PC-9 (cell line): ENCODE data around the gene LARGE2. TPM values are rescaled to one million over a fixed set of nuclear protein-coding genes. Genes with fewer than 3 reads are reported as not detected.

Experiments used
- BruUV-seq: library from RNA; stranded (reverse); fragments of 400-500 nt; replicated peaks from 2 replicates; lab custom pipeline; 2021; lab: Mats Ljungman, UMichigan
- CTCF ChIA-PET: fragments of 300-600 bp; sonication (Branson Sonifier 250); formaldehyde crosslinking; loops from one replicate; lab custom pipeline; 2022; ENCODE audit warnings: antibody characterized with exemption; lab: Charles Lee
- POLR2A ChIA-PET: fragments of 300-600 bp; sonication (Branson Sonifier 250); formaldehyde crosslinking; loops from one replicate; lab custom pipeline; 2022; ENCODE audit warnings: antibody characterized with exemption; ENCODE audit not compliant: unreplicated experiment; lab: Charles Lee
- DNase-seq, 2 experiments: peaks; one replicate each; pipeline versions ENCODE4 v3.0.0 to v3.0.0-alpha.2; 2015 to 2022; ENCODE audit warnings: mixed read lengths in 1 of 2
- H2AFZ ChIP-seq: fragments of 200-600 bp; sonication (generic); 2 replicates; pipeline ENCODE4 v1.8.1; 2017; ENCODE audit warnings: antibody characterized with exemption
- H3F3A ChIP-seq: fragments of 200-600 bp; sonication (generic); 2 replicates; pipeline ENCODE4 v1.8.1; 2017; ENCODE audit warnings: antibody characterized with exemption, mild to moderate bottlenecking, low read depth; ENCODE audit not compliant: insufficient read depth
- H3K27ac ChIP-seq: fragments of 200-600 bp; sonication (generic); 2 replicates; pipeline ENCODE4 v1.6.1; 2016; ENCODE audit warnings: mixed run types
- H3K27me3 ChIP-seq: fragments of 200-600 bp; sonication (generic); 2 replicates; pipeline ENCODE4 v1.6.1; 2016; ENCODE audit warnings: low read depth, mixed run types; ENCODE audit not compliant: insufficient read depth
- H3K36me3 ChIP-seq: fragments of 200-600 bp; sonication (generic); 2 replicates; pipeline ENCODE4 v1.6.1; 2016; ENCODE audit warnings: low read depth, mixed run types
- H3K4me1 ChIP-seq: fragments of 200-600 bp; sonication (generic); replicated peaks from 2 replicates; pipeline ENCODE4 v1.6.1; 2016; ENCODE audit warnings: mixed run types; ENCODE audit not compliant: insufficient read depth
- H3K4me2 ChIP-seq: fragments of 200-600 bp; sonication (generic); 2 replicates; pipeline ENCODE4 v1.6.1; 2017; ENCODE audit warnings: mixed run types
- H3K4me3 ChIP-seq: fragments of 200-600 bp; sonication (generic); 2 replicates; pipeline ENCODE4 v1.6.1; 2016; ENCODE audit warnings: mixed run types
- H3K79me2 ChIP-seq: fragments of 200-600 bp; sonication (generic); 2 replicates; pipeline ENCODE4 v1.6.1; 2017; ENCODE audit warnings: low read depth, mixed run types
- H3K9me2 ChIP-seq: fragments of 200-600 bp; sonication (generic); 2 replicates; pipeline ENCODE4 v1.8.1; 2017; ENCODE audit warnings: mild to moderate bottlenecking; ENCODE audit not compliant: insufficient read depth
- H3K9me3 ChIP-seq: fragments of 200-600 bp; sonication (generic); 2 replicates; pipeline ENCODE4 v1.8.1; 2016; ENCODE audit warnings: low read depth; ENCODE audit not compliant: insufficient read depth
- H4K20me1 ChIP-seq: fragments of 200-600 bp; sonication (generic); 2 replicates; pipeline ENCODE4 v1.8.1; 2017; ENCODE audit not compliant: insufficient read depth
- EZH2 ChIP-seq: fragments of 200-600 bp; sonication (generic); IDR thresholded peaks from 2 replicates; pipeline ENCODE4 v1.8.0; 2017; ENCODE audit warnings: antibody characterized with exemption, low read depth
- intact Hi-C: fragments of 100-400 bp; cut with micrococcal nuclease; formaldehyde crosslinking; loops from one replicate; pipeline ENCODE4 v1.10.0; 2022; ENCODE audit not compliant: unreplicated experiment
- total RNA-seq: library from RNA; stranded (reverse); gene quantifications from 2 replicates; pipeline ENCODE4 v1.2.3, GENCODE V29; 2021
- TF ChIP-seq, protein P1 (sequence below): fragments of 200-600 bp; sonication (generic); conservative IDR thresholded peaks from 2 replicates; pipeline ENCODE4 v1.6.1; 2017; ENCODE audit warnings: mixed run types, antibody characterized with exemption, mild to moderate bottlenecking, moderate library complexity

LARGE2 gene
- total RNA-seq, 1 experiment from 2014 or later: 2.6 TPM

DNA sequence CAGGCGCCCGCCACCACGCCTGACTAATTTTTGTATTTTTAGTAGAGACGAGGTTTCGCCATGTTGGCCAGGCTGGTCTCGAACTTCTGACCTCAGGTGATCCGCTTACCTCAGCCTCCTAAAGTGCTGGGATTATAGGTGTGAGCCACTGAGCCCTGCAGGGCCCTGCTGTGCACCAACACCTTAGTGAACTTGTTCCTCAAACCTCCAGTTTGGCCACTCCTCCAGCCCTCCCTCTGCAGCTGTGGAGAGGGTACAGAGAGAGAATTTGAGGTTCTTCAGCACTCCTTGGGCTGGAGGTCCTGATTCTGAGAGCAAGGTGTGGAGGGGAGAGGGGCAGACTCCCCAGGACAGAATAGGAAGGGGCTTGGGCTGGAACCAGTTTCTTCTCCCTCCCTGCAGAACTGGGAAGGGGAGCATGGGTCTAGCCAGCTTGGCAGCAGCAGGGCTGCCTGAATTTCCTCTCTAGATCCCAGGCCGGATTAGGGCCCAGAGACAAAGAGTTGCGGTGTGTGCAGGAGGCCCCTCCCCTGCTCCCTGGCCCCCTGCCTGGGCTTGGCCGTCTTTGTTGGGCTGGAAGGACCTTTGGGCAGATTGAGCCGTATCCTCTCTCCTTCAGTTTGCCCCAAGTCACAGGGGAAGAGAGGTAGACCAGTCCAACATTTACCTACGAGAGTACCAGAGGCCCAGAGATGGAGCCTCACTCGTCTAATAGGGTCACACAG, 2.5 kb upstream of the LARGE2 start:
- Histone ChIP-seq H3K79me2 (peaks cover 18% of the 10 kb centered on the region), H3F3A (peaks cover 26% of the 10 kb centered on the region; the same call in 1 of the 2 replicates), H3K4me3 (no peak overlapping the region), H2AFZ (no peak overlapping the region), H3K9me2 (no peaks in the 10 kb centered on the region), H3K9me3 (no peaks in the 10 kb centered on the region), H3K27me3 (no peaks in the 10 kb centered on the region), H4K20me1 (no peaks in the 10 kb centered on the region), H3K4me1 (peaks cover 9% of the 10 kb centered on the region; the same call in 1 of the 2 replicates), H3K4me2 (no peak overlapping the region), H3K36me3 (0 out of 2 replicates have a peak, but pooled peaks cover 2% of the 10 kb centered on the region), H3K27ac (no peak overlapping the region)
- ChIA-PET POLR2A (no interaction called here), CTCF (no interaction called here)
- no peak for TF ChIP-seq EZH2
- TF ChIP-seq, protein P1, sequence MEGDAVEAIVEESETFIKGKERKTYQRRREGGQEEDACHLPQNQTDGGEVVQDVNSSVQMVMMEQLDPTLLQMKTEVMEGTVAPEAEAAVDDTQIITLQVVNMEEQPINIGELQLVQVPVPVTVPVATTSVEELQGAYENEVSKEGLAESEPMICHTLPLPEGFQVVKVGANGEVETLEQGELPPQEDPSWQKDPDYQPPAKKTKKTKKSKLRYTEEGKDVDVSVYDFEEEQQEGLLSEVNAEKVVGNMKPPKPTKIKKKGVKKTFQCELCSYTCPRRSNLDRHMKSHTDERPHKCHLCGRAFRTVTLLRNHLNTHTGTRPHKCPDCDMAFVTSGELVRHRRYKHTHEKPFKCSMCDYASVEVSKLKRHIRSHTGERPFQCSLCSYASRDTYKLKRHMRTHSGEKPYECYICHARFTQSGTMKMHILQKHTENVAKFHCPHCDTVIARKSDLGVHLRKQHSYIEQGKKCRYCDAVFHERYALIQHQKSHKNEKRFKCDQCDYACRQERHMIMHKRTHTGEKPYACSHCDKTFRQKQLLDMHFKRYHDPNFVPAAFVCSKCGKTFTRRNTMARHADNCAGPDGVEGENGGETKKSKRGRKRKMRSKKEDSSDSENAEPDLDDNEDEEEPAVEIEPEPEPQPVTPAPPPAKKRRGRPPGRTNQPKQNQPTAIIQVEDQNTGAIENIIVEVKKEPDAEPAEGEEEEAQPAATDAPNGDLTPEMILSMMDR: no peak
- no TSS peak for BruUV-seq
- no peak for DNase-seq
- intact Hi-C loops: loop anchor here (5.0 kb wide), 1 partner anchor 73 kb away; the partner anchor contains the start of gene CRY2

DNA sequence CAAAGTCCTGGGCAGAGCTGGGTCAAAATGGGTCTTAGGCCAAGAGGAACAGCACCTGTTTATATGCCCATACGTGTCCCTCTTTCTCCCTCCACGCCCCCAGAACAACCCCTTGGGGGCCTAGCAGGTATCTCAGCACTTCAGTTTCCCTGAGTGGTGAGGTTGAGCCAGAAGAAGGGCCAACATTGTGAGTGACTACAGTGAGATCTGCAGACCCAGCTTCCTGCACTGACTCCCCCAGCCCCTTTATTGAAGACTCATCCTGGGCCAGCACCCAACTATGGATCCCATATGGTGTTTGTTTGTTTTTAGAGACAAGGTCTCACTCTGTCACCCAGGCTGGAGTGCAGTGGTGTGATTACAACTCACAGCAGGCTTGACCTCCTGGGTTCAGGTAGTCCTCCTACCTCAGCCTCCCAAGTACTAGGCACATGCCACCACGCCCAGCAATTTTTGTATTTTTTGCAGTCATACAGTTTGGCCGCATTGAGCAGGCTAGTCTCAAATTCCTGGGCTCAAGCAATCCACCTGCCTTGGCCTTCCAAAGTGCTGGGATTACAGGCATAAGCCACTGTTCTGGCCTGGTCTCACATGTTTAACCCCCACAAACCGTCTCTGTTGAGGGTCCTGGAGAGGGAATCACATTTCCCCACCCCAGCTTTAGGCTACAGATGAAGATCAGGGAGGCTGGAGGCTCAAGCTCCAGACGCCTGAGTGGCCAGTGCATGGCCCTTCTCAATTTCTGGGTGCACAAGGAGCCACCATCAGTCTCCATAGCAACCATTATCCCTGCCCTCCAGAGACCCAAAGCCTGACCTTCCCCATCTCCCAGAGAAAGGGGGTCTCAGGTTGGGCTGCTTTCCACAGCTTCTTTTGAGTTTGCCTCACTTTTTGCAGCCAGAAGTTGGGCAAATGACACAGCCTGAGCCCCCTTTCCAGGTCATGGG, 1.7 kb upstream of the LARGE2 start:
- no peaks in the 10 kb centered on the region for H3K36me3 ChIP-seq
- H2AFZ ChIP-seq: no peak overlapping the region
- intact Hi-C loops: no loop called here
- no peak overlapping the region for H3K27ac ChIP-seq
- TF ChIP-seq, protein P1: no peak
- no peak for TF ChIP-seq EZH2
- no peak overlapping the region for H3K4me2 ChIP-seq
- H3K79me2 ChIP-seq: peaks cover 18% of the 10 kb centered on the region
- H3K9me3 ChIP-seq: no peaks in the 10 kb centered on the region
- no TSS peak for BruUV-seq
- no peak overlapping the region for H3K4me3 ChIP-seq
- no peak for DNase-seq
- no peaks in the 10 kb centered on the region for H3K27me3 ChIP-seq
- no peaks in the 10 kb centered on the region for H3K9me2 ChIP-seq
- no peaks in the 10 kb centered on the region for H4K20me1 ChIP-seq
- CTCF ChIA-PET: no interaction called here
- H3K4me1 ChIP-seq: peaks cover 9% of the 10 kb centered on the region; the same call in 1 of the 2 replicates
- POLR2A ChIA-PET: no interaction called here
- H3F3A ChIP-seq: peaks cover 26% of the 10 kb centered on the region; the same call in 1 of the 2 replicates
